ENCODE data around the gene LMOD1. TPM values are rescaled to one million over a fixed set of nuclear protein-coding genes. Genes with fewer than 3 reads are reported as not detected.

Gene LMOD1
- total RNA-seq, 1 experiment from 2014 or later = not detected

GRCh38 chr1:201955009-201955728 lies 8.8 kb upstream of the LMOD1 start, which contains the start of gene TIMM17A:
TIMM17A (plus strand) TSS chr1:201955503; CDS start chr1:201955527, 24 bp downstream.
- POLR2A ChIA-PET (ENCODE audit: low non-redundant PET) = no interaction called here
- peak; percentile 98 for DNase-seq (ENCODE audit: low spot score)
- intact Hi-C loops (cut with micrococcal nuclease; ENCODE audit: unreplicated experiment) = no loop called here
- H3K36me3 ChIP-seq (ENCODE audit: insufficient read depth, low read length, poor library complexity, severe bottlenecking) = peaks cover 22% of the 10 kb centered on the region
- peak within 1 kb of the TSS; percentile 84 for H3K27ac ChIP-seq (ENCODE audit: low read depth, low read length, poor library complexity, severe bottlenecking)
- CTCF ChIA-PET = interaction anchor here (0.6 to 1.0 kb wide), 3 partner anchors 12 to 395 kb away, joined by 5 to 13 read pairs (median 12); no protein-coding TSS in a partner anchor
- H3K4me3 ChIP-seq (ENCODE audit: low read depth, low read length, poor library complexity, severe bottlenecking) = peak within 1 kb of the TSS; percentile 80
- BruUV-seq (replicated peaks) = no TSS peak
- H3K9me3 ChIP-seq (ENCODE audit: low read depth, low read length, poor library complexity, severe bottlenecking) = no peaks in the 10 kb centered on the region
- peaks cover 4% of the 10 kb centered on the region for H3K4me1 ChIP-seq (ENCODE audit: insufficient read depth, low read length, poor library complexity, severe bottlenecking)
- no peaks in the 10 kb centered on the region for H3K27me3 ChIP-seq (replicated peaks; ENCODE audit: insufficient read depth, low read depth, low read length, poor library complexity)
- TF ChIP-seq, protein P1, sequence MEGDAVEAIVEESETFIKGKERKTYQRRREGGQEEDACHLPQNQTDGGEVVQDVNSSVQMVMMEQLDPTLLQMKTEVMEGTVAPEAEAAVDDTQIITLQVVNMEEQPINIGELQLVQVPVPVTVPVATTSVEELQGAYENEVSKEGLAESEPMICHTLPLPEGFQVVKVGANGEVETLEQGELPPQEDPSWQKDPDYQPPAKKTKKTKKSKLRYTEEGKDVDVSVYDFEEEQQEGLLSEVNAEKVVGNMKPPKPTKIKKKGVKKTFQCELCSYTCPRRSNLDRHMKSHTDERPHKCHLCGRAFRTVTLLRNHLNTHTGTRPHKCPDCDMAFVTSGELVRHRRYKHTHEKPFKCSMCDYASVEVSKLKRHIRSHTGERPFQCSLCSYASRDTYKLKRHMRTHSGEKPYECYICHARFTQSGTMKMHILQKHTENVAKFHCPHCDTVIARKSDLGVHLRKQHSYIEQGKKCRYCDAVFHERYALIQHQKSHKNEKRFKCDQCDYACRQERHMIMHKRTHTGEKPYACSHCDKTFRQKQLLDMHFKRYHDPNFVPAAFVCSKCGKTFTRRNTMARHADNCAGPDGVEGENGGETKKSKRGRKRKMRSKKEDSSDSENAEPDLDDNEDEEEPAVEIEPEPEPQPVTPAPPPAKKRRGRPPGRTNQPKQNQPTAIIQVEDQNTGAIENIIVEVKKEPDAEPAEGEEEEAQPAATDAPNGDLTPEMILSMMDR (conservative IDR thresholded peaks at IDR 0.05; ENCODE audit: low read depth, low read length) = no peak
- TF ChIP-seq EZH2 (IDR thresholded peaks at IDR 0.05; ENCODE audit: borderline replicate concordance, low read depth, low read length, poor library complexity, severe bottlenecking) = no peak

GRCh38 chr1:201954263-201955008 lies 8.1 kb upstream of the LMOD1 start:
- no peak for TF ChIP-seq EZH2 (IDR thresholded peaks at IDR 0.05; ENCODE audit: borderline replicate concordance, low read depth, low read length, poor library complexity, severe bottlenecking)
- TF ChIP-seq, protein P1 (conservative IDR thresholded peaks at IDR 0.05; ENCODE audit: low read depth, low read length) = no peak
- peaks cover 4% of the 10 kb centered on the region for H3K4me1 ChIP-seq (ENCODE audit: insufficient read depth, low read length, poor library complexity, severe bottlenecking)
- intact Hi-C loops (cut with micrococcal nuclease; ENCODE audit: unreplicated experiment) = no loop called here
- DNase-seq (ENCODE audit: low spot score) = no peak
- CTCF ChIA-PET = interaction anchor here (0.6 to 1.0 kb wide), 4 partner anchors 8 to 394 kb away, joined by 5 to 13 read pairs (median 8); partner anchors contain the start of gene LMOD1
- no peaks in the 10 kb centered on the region for H3K9me3 ChIP-seq (ENCODE audit: low read depth, low read length, poor library complexity, severe bottlenecking)
- TSS peak; percentile 89 for BruUV-seq (replicated peaks)
- H3K4me3 ChIP-seq (ENCODE audit: low read depth, low read length, poor library complexity, severe bottlenecking) = peak overlapping the region; percentile 80
- POLR2A ChIA-PET (ENCODE audit: low non-redundant PET) = interaction anchor here (0.6 kb wide), 1 partner anchor 1252 kb away, joined by 5 read pairs; no protein-coding TSS in a partner anchor
- peak overlapping the region; percentile 84 for H3K27ac ChIP-seq (ENCODE audit: low read depth, low read length, poor library complexity, severe bottlenecking)
- no peaks in the 10 kb centered on the region for H3K27me3 ChIP-seq (replicated peaks; ENCODE audit: insufficient read depth, low read depth, low read length, poor library complexity)
- peaks cover 22% of the 10 kb centered on the region for H3K36me3 ChIP-seq (ENCODE audit: insufficient read depth, low read length, poor library complexity, severe bottlenecking)

DNA sequence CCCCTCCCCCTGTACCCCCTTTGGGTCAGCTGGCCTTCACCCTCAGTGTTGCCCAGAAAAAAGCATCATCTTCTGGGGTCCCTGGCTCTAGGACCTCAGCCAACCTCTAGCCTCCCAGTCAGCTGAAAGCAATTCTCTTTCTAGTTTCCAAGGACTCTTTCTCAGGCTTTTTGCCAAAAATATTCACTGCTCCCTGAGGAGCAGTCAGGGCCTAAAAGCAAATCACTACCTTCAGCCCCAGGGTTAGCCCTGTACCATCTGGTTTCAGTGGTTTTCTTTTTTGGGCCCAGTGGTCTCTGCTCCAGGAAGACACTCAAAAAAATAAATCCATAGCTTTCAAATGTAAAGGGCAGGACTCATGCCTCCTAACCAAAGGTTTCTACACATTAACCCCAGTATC lies 3.1 kb upstream of the LMOD1 start:
- TF ChIP-seq, protein P1 (conservative IDR thresholded peaks at IDR 0.05; ENCODE audit: low read depth, low read length) = no peak
- no peak for TF ChIP-seq EZH2 (IDR thresholded peaks at IDR 0.05; ENCODE audit: borderline replicate concordance, low read depth, low read length, poor library complexity, severe bottlenecking)
- H3K27me3 ChIP-seq (replicated peaks; ENCODE audit: insufficient read depth, low read depth, low read length, poor library complexity) = no peaks in the 10 kb centered on the region
- H3K36me3 ChIP-seq (ENCODE audit: insufficient read depth, low read length, poor library complexity, severe bottlenecking) = no peaks in the 10 kb centered on the region
- H3K27ac ChIP-seq (ENCODE audit: low read depth, low read length, poor library complexity, severe bottlenecking) = no peak overlapping the region
- ChIA-PET CTCF (no interaction called here), POLR2A (ENCODE audit: low non-redundant PET) (no interaction called here)
- H3K4me3 ChIP-seq (ENCODE audit: low read depth, low read length, poor library complexity, severe bottlenecking) = no peak overlapping the region
- BruUV-seq (replicated peaks) = no TSS peak
- intact Hi-C loops (cut with micrococcal nuclease; ENCODE audit: unreplicated experiment) = no loop called here
- H3K4me1 ChIP-seq (ENCODE audit: insufficient read depth, low read length, poor library complexity, severe bottlenecking) = peaks cover 8% of the 10 kb centered on the region
- H3K9me3 ChIP-seq (ENCODE audit: low read depth, low read length, poor library complexity, severe bottlenecking) = no peaks in the 10 kb centered on the region
- DNase-seq (ENCODE audit: low spot score) = no peak
